GM21423 (cell line): ENCODE measurements around the gene CELA3A.
"Not testable (repeated sequence)": the region's sequence is repeated elsewhere in the genome, so short reads cannot be mapped to it uniquely, and the experiment has no call there.

Experiments
- ATAC-seq: cut with Tn5 transposase; IDR thresholded peaks from one replicate; pipeline ENCODE4 v1.9.1; 2021; ENCODE audit warnings: mild to moderate bottlenecking, moderate library complexity; ENCODE audit not compliant: unreplicated experiment

The CELA3A gene

DNA sequence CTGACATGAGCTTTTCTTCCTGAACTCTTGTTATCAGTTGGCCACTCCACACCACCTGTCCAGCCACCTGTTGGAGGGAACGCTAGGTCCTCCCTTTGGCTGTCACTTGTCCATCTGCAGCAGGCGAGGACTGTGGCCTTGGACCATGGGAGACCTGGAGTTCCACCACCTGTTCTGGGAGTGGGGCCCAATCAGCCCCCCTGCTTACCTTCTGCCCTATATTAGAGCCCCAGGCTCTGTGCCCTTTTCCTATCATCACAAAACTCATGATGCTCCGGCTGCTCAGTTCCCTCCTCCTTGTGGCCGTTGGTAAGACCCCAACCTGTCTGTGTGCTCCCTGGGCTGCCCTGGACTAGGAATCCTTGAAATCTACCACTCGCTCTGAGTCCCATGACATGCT, at the start of gene CELA3A:
Gene CELA3A (plus strand): TSS at position 249 of the 400 bp plus-strand sequence. CDS start 18 bp downstream, at position 267.
- ATAC-seq = no peak

- no peak for ATAC-seq
Measured at GRCh38 chr1:21952786-21953520, 48.5 kb upstream of the CELA3A start.

DNA sequence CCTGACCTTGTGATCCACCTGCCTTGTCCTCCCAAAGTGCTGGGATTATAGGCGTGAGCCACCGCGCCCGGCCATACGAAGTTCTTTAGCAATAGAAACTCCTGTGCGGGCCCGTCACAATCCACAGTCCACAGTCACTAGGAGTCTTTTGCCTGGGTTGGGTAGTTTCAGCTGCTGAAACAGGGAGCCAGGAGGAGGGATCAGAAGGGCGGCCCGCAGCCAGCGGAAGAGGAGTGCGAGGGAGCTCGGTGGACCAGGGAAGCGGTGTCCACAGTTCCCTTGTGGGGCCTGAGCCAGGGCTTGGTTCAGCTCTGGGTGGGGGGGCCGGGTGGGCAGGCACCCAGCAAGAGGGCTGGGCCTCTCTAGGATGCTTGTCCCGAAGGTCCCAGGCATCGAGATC, 46.4 kb upstream of the CELA3A start:
- no peak for ATAC-seq

DNA sequence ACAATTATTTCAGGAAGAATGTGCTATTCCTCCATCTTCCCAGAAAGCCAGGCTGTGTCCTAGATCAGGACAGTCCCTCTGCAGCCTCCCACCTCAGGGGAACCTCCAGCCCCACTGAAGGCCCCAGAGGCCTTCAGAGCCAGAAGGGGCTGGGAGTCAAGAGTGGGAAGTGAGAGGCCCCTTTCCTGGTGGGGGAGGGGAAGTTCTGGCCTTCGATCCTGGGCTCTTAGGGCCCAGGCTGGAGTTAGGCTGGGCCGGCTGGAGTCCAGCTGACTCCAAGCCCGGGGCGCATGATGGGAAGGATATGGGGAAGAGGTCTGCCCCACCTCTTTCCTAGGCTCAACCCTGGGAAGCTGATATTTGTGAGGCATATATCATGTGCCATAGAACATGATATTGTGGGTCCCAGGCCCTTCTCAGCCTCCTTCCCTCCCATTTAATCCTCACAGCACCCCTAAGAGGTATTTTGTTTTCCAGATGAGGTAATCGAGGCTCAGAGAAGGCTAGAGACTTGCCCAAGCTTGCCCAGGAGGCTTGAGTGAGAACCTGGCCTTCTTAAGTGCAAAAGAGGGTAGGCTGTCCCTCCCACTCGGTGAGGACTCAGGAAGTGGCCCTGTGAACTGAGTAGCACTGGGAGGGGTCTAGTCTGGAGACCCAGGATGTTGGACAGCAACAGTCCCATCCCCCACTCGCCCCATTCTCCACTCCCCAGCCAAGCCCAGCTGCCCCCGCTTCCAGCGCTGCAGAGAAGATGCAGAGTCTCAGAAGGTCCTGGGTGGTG, 45.8 kb upstream of the CELA3A start:
- ATAC-seq = no peak

DNA sequence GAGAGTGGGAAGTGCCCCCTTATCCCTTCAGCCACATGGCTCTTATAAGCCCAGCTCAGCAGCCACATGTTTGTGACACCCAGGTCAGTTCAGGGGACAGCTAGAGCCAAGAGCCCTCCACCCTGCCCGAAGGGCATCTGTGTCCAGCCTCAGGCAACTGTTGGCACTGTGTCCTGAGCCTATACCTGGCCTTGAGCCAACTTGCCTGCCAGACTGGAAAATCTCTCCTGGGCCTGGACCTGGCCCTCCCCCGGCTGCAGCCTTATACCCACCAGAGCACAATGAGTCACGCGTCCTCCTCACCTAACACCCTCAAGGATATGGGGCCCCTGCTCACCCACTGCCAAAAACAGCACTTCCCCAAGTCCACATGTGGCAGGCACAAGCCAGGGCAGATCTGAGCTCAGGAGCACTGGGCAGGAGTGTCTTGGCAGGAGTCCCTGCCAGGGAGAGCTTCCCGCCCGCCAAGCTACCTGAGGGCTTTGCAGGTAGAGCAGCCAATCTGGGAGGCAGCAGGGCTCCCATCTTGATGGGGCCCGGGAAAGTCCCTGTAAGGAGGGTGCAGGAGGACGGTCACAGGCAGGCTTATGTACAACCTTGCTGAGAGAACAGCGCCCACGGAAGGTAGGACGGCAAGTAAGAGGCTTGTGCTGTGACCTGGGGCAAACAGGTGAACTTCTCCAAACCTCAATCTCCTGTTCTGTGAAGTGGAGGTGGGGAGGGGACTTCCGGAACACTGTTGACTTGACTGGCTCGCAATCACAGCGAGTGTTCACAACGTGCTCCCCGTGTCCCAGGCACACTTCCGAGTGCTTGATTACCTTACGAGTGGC, 44.5 kb upstream of the CELA3A start:
- no peak for ATAC-seq

GRCh38 chr1:21961337-21961736, 40.1 kb upstream of the CELA3A start:
- ATAC-seq = no peak

DNA sequence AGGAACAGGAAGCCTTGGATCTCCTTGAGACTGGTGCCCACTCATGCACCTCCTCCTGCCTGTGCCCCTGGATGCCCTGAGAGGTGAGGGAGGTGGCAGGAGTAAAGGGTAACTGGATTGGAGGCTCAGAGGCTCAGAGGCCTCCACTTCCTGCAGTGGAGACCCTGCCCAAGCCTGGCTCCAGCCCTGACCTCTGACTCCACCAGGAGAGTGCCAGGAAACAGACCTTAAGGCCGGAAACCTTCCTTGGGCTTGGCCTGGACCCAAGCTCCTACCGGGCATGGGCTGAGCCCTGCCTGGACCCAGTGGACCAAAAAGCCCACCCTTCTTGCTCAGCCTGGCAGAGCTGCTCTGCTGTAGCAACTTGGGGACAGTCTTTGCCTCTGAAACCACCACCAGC, 39.7 kb upstream of the CELA3A start:
- ATAC-seq = no peak

DNA sequence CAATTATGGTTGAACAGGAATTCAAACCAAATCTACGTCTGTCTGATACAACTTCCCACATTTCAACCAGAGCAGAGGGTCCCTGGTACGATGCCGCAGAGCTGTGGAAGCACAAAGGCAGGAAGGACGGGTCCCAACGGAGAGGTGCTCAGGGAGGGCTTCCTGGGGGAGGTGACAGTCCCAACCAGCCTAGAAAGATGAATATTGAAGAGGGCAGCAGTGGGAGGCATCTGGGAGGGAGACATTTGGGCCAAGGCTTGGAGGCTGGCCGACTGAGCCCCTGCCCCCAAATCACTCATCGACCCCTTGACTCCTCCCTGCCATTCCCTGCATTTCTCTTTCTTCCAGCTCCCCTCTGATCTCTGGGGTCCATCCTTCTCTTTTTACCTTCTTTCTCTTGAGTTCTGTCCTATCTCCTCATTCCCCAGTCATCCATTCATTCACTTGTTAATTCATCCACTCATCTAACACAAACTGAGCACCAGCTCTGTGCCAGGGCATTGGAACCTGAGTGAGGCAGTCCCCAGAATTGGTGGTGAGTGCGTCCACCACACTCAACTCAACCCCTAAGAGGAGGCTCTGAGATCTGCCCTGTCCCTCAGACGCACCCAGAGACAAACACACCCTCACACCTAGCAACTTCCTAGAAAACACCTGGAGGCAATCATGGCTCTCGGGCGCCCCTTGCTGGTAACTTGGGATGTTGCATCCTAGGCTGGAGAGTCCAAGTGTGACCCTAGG, 37.8 kb upstream of the CELA3A start:
- ATAC-seq = no peak

DNA sequence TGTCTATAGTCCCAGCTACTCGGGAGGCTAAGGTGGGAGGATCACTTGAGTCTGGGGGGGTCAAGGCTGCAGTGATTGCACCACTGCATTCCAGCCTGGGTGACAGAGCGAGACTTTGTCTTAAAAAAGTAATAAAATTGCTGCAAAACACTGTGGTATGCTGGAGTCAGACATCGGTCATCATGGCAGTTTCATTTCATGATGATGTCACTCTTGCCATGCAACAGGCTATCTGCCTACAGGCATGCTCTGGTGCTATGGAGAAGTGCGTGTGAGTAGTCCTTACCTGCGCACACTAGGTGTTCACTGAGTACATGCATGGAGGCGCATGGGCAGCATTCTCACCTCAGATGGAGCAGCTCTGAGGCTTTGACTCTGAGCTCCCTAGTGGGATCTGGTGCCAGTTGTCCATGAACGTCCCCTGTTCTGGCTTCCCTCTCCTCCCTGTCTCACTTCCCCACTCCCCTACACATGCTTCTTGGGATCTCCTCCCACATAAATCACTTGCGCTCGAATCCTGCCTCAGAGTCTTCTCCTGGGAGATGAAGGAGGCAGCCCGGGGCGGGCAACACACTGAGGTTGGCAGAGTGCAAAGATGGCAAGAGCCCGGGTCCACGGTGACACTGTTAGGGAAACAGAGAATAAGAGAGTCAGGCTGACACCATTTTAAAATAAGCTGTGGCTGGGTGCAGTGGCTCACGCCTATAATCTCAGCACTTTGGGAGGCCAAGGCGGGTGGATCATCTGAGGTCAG, 35.0 kb upstream of the CELA3A start:
- no peak for ATAC-seq

DNA sequence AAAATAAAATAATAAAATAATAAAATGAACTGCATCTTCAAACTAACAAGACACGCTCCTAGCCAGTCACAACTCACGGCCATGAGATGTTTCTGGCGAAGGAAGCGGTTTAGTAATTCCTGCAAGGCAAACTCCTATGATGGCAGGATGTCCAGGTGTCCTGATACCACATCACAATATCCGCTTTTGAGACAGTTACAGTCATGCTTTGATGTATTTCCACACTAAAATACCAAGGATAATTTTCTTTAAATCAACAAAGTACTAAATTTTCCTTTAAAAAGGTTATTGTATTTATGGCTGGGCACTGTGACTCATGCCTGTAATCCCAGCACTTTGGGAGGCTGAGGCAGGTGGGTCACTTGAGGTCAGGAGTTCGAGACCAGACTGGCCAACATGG, 34.2 kb upstream of the CELA3A start:
- not testable (repeated sequence) for ATAC-seq

- ATAC-seq = not testable (repeated sequence)
Measured at GRCh38 chr1:21969066-21969465, 32.4 kb upstream of the CELA3A start.

DNA sequence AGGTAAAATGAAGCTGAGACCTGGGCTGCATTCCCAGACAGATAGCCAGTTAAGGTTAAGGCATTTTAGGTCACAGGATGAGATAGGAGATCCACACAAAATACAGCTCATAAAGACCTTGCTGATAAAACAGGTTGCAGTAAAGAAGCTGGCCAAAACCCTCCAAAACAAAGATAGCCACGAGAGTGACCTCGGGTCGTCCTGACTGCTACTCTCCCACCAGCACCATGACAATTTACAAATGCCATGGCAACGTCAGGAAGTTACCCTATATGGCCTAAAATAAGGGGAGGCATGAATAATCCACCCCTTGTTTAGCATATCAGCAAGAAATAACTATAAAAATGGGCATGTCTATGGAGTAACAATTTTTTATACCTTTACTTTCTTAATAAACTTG, 30.9 kb upstream of the CELA3A start:
- ATAC-seq = not testable (repeated sequence)

- ATAC-seq = not testable (repeated sequence)
Measured at GRCh38 chr1:21972973-21973441, 28.4 kb upstream of the CELA3A start.

GRCh38 chr1:21973948-21974347, 27.5 kb upstream of the CELA3A start:
- not testable (repeated sequence) for ATAC-seq

GRCh38 chr1:21974699-21975098, 26.8 kb upstream of the CELA3A start:
- ATAC-seq = not testable (repeated sequence)

- ATAC-seq = not testable (repeated sequence)
Measured at GRCh38 chr1:21975296-21975695, 26.2 kb upstream of the CELA3A start.

DNA sequence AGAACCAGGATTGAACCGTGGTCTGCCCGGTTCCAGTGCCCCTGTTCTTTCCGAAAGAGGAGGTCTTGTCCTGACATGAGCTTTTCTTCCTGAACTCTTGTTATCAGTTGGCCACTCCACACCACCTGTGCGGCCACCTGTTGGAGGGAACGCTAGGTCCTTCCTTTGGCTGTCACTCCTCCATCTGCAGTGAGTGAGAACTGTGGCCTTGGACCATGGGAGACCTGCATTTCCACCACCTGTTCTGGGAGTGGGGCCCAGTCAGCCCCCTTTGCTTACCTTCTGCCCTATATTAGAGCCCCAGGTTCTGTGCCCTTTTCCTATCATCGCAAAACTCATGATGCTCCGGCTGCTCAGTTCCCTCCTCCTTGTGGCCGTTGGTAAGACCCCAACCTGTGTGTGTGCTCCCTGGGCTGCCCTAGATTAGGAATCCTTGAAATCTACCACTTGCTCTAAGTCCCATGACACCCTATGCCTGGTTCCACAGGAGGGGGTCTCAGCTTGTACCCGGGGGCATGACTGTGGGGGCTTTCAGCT, 24.7 kb upstream of the CELA3A start, which contains the start of gene CELA3B:
Gene CELA3B (plus strand): TSS at position 320 of the 537 bp plus-strand sequence. CDS start 18 bp downstream, at position 338.
- ATAC-seq = not testable (repeated sequence)

DNA sequence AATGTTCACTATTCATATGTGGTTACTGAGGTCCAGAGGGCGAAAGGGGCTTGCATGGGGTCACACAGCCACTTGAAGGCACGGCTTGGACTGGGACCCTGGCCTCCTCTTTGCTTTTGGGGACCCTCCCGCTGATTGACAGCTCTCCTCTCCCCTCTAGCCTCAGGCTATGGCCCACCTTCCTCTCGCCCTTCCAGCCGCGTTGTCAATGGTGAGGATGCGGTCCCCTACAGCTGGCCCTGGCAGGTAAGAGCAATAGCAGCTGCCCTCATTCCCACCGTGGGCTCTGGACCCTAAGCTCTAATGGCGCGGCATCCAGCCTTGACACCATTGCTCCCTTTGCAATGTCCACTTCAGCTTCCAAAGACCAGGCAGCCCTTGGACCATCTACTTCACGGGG, 23.2 kb upstream of the CELA3A start:
- ATAC-seq = not testable (repeated sequence)

DNA sequence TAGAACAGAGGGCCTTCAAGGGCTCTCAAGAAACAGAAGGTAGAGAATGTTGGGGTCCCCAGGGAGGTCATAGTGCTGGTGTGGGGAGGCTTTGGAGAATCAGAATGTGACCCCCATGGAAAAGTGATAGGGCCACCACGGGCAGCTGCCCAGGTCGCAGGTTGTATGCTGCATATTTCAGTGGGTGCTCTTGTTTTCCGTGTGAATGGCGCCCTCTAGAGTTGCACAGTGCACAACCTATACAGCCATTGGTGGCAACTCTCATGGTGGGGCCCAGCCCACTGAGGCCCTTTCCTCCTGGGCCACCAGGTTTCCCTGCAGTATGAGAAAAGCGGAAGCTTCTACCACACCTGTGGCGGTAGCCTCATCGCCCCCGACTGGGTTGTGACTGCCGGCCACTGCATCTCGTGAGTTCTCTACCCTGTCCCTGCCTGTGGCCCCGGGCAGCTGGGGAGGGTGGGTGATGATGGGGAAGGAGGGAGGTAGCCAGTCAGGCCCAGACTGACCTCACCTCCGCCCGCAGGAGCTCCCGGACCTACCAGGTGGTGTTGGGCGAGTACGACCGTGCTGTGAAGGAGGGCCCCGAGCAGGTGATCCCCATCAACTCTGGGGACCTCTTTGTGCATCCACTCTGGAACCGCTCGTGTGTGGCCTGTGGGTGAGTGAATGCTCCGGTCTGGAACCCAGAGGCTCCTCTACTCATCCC, 20.8 kb upstream of the CELA3A start:
- not testable (repeated sequence) for ATAC-seq
